Tibial nerve (tissue), 3 donors: Measurements from ENCODE around the gene ITGAE.

Source experiments
- POLR2A ChIP-seq, 2 donors: fragments of 450-650 bp; IDR thresholded peaks; one replicate each; pipeline ENCODE4 v1.6.1; 2017; ENCODE audit warnings: antibody characterized with exemption in 2 of 2, mild to moderate bottlenecking in 2 of 2, moderate library complexity in 2 of 2
- TF ChIP-seq, protein P1 (sequence below), 5 experiments: fragments of 200-600 bp in 3 of 5; fragments of 450-650 bp in 2 of 5; sonication (generic) in 3 of 5; IDR thresholded peaks; one replicate each; pipeline ENCODE4 v1.5.1; 2016 to 2019; ENCODE audit warnings: antibody characterized with exemption in 5 of 5, mild to moderate bottlenecking in 3 of 5, moderate library complexity in 2 of 5

DNA sequence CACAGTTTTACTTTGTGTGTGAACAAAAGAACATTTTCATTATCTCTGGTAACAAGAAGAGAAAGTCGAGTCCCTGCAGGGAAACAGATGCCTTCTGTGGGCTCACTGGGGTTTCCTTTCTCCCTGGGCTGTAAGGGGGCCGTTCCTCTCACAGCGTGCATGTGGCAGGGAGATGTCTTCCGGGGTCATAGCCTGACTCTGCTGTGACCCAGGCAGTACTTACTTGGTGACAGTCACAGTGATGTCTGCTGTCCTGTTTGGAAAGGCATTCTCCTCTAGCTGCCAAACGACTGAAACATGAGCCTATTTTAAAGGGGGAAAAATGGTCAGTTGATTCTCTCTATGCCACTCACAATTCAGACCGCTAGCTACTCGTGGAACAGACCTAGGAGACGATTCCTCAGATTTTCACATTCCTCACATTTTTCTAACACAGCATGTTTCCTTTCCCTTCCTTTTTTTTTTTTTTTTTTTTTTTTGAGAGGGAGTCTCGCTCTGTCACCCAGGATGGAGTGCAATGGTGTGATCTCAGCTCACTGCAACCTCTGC, 70.0 kb downstream of the ITGAE start:
- TF ChIP-seq, protein P1, sequence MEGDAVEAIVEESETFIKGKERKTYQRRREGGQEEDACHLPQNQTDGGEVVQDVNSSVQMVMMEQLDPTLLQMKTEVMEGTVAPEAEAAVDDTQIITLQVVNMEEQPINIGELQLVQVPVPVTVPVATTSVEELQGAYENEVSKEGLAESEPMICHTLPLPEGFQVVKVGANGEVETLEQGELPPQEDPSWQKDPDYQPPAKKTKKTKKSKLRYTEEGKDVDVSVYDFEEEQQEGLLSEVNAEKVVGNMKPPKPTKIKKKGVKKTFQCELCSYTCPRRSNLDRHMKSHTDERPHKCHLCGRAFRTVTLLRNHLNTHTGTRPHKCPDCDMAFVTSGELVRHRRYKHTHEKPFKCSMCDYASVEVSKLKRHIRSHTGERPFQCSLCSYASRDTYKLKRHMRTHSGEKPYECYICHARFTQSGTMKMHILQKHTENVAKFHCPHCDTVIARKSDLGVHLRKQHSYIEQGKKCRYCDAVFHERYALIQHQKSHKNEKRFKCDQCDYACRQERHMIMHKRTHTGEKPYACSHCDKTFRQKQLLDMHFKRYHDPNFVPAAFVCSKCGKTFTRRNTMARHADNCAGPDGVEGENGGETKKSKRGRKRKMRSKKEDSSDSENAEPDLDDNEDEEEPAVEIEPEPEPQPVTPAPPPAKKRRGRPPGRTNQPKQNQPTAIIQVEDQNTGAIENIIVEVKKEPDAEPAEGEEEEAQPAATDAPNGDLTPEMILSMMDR (IDR thresholded peaks at IDR 0.05), result no peak
- no peak for TF ChIP-seq POLR2A (IDR thresholded peaks at IDR 0.05)
